Endothelial cell of umbilical vein (primary cell): ENCODE measurements around the gene RAPGEF6. TPM values are rescaled to one million over a fixed set of nuclear protein-coding genes. Genes with fewer than 3 reads are reported as not detected.

ENCODE experiments used
- BruUV-seq: library from RNA; stranded (reverse); fragments of 400-500 nt; replicated peaks from 2 replicates; lab custom pipeline; 2021; lab: Mats Ljungman, UMichigan
- CTCF ChIA-PET: fragments of 300-600, 350-600 bp; sonication (Branson Sonifier 250); formaldehyde crosslinking; loops from one replicate; lab custom pipeline; 2021; ENCODE audit warnings: antibody characterized with exemption, inconsistent platforms; lab: Charles Lee
- POLR2A ChIA-PET: fragments of 300-600, 350-600 bp; sonication (Branson Sonifier 250); formaldehyde crosslinking; loops from one replicate; lab custom pipeline; 2021; ENCODE audit warnings: antibody characterized with exemption, inconsistent platforms; lab: Charles Lee
- DNase-seq: peaks from one replicate; pipeline ENCODE4 v3.0.0-alpha.2; 2011; ENCODE audit warnings: low read depth, low spot score
- FAIRE-seq: peaks from 2 replicates; lab custom pipeline; 2011; peaks lifted over from hg19 to GRCh38; lab: Jason Lieb, UNC
- H2AFZ ChIP-seq: 2 replicates; pipeline ENCODE4 v1.6.0; 2012; ENCODE audit warnings: low read depth, low read length, control low read depth, inconsistent platforms
- H3K27ac ChIP-seq: 2 replicates; pipeline ENCODE4 v1.5.1; 2011; ENCODE audit warnings: low read depth, mild to moderate bottlenecking, control low read depth, low read length, moderate library complexity; ENCODE audit not compliant: insufficient read depth
- H3K27me3 ChIP-seq, 2 experiments: 2 replicates each; pipeline versions ENCODE4 v1.6.0 to v1.6.1; 2011; ENCODE audit warnings: low read length in 2 of 2, mixed read lengths in 1 of 2; ENCODE audit not compliant: control insufficient read depth in 2 of 2, insufficient read depth in 2 of 2
- H3K36me3 ChIP-seq, 2 experiments: 2 replicates in 1 of 2; 3 replicates in 1 of 2; pipeline ENCODE4 v1.5.1; 2011; ENCODE audit warnings: low read length in 2 of 2, mild to moderate bottlenecking in 1 of 2, moderate library complexity in 1 of 2; ENCODE audit not compliant: control insufficient read depth in 2 of 2, insufficient read depth in 2 of 2; ENCODE audit errors: extremely low read depth in 1 of 2
- H3K4me1 ChIP-seq: 3 replicates; pipeline ENCODE4 v1.5.1; 2011; ENCODE audit warnings: mild to moderate bottlenecking, low read length; ENCODE audit not compliant: control insufficient read depth, insufficient read depth; ENCODE audit errors: extremely low read depth
- H3K4me2 ChIP-seq: 2 replicates; pipeline ENCODE4 v1.6.1; 2011; ENCODE audit warnings: low read length, control low read depth, mixed read lengths; ENCODE audit not compliant: insufficient read depth
- H3K4me3 ChIP-seq, 3 experiments: fragments of 200-600 bp in 1 of 3; sonication (generic), shearing (Covaris generic) in 1 of 3; replicated peaks in 1 of 3; 2 replicates each; pipeline ENCODE4 v1.5.1; 2011 to 2016; ENCODE audit warnings: control low read depth in 3 of 3, low read length in 3 of 3, mild to moderate bottlenecking in 2 of 3, inconsistent platforms in 1 of 3, low read depth in 1 of 3, moderate library complexity in 1 of 3; ENCODE audit not compliant: insufficient read depth in 1 of 3
- H3K79me2 ChIP-seq: 2 replicates; pipeline ENCODE4 v1.6.0; 2012; ENCODE audit warnings: low read length, inconsistent platforms; ENCODE audit not compliant: control insufficient read depth, insufficient read depth
- H3K9ac ChIP-seq: replicated peaks from 2 replicates; pipeline ENCODE3; 2011; ENCODE audit warnings: low read length, control low read depth; ENCODE audit not compliant: insufficient read depth; ENCODE audit errors: extremely low read depth
- H3K9me1 ChIP-seq: replicated peaks from 3 replicates; pipeline ENCODE4 v1.6.0; 2011; ENCODE audit warnings: mild to moderate bottlenecking, low read length; ENCODE audit not compliant: control insufficient read depth, insufficient read depth; ENCODE audit errors: extremely low read depth
- H3K9me3 ChIP-seq: replicated peaks from 2 replicates; pipeline ENCODE4 v1.5.1; 2012; ENCODE audit warnings: low read length, inconsistent platforms; ENCODE audit not compliant: control insufficient read depth, insufficient read depth
- H4K20me1 ChIP-seq: replicated peaks from 2 replicates; pipeline ENCODE3; 2011; ENCODE audit warnings: mild to moderate bottlenecking, low read length; ENCODE audit not compliant: control insufficient read depth, insufficient read depth; ENCODE audit errors: extremely low read depth
- CTCF ChIP-seq, 2 donors: IDR thresholded peaks; 1 replicate in 1 of 2; 2 replicates in 1 of 2; pipeline ENCODE4 v1.5.1; 2011; ENCODE audit warnings: low read length in 2 of 2, mild to moderate bottlenecking in 2 of 2, moderate library complexity in 2 of 2, control low read depth in 1 of 2, inconsistent platforms in 1 of 2, low read depth in 1 of 2; ENCODE audit not compliant: insufficient read depth in 1 of 2; ENCODE audit errors: extremely low read depth in 1 of 2
- EZH2 ChIP-seq: IDR thresholded peaks from 2 replicates; pipeline ENCODE4 v1.6.1; 2012; ENCODE audit warnings: borderline replicate concordance, low read depth, mild to moderate bottlenecking, moderate library complexity, low read length, inconsistent platforms; ENCODE audit not compliant: severe bottlenecking
- FOS ChIP-seq: IDR thresholded peaks from 2 replicates; pipeline ENCODE4 v1.6.1; 2011; ENCODE audit warnings: mild to moderate bottlenecking, low read length, moderate library complexity, borderline replicate concordance; ENCODE audit not compliant: insufficient read depth
- GATA2 ChIP-seq: IDR thresholded peaks from 2 replicates; pipeline ENCODE4 v1.7.0; 2011; ENCODE audit warnings: low read depth, mild to moderate bottlenecking, moderate library complexity, mixed read lengths, low read length; ENCODE audit not compliant: insufficient read length, insufficient read depth
- JUN ChIP-seq: IDR thresholded peaks from 2 replicates; pipeline ENCODE4 v1.6.1; 2011; ENCODE audit warnings: borderline replicate concordance, low read depth; ENCODE audit not compliant: insufficient read length, insufficient read depth
- MYC ChIP-seq: IDR thresholded peaks from one replicate; pipeline ENCODE4 v1.6.1; 2011; ENCODE audit warnings: mild to moderate bottlenecking, low read depth, low read length
- POLR2A ChIP-seq: IDR thresholded peaks from 2 replicates; pipeline ENCODE4 v1.6.1; 2012; ENCODE audit warnings: low read depth, mild to moderate bottlenecking, control low read depth, low read length
- POLR2AphosphoS5 ChIP-seq: IDR thresholded peaks from 2 replicates; pipeline ENCODE4 v1.6.1; 2012; ENCODE audit warnings: low read depth, mild to moderate bottlenecking, control low read depth, low read length, moderate library complexity; ENCODE audit not compliant: insufficient read depth
- dilution Hi-C: fragments of 300-500 bp; cut with MboI; formaldehyde crosslinking; loops from one replicate; pipeline ENCODE4 v1.15.0; 2019; ENCODE audit warnings: low sequenced_read_pairs; ENCODE audit not compliant: extremely low pct_ligation_motif_present
- intact Hi-C: fragments of 100-400 bp; cut with micrococcal nuclease; formaldehyde crosslinking; loops from one replicate; pipeline ENCODE4 v1.10.0; 2022
- polyA plus RNA-seq, 4 experiments: library from polyadenylated mRNA; depleted of rRNA in 3 of 4; stranded (reverse) in 3 of 4; unstranded in 1 of 4; fragments of >200 nt; gene quantifications; 2 replicates each; pipeline versions ENCODE4 v1.2.1 to v1.2.3, GENCODE V29; 2011 to 2012; ENCODE audit warnings: missing spikeins in 1 of 4
- total RNA-seq: library from RNA; stranded (reverse); gene quantifications from 2 replicates; pipeline ENCODE4 v1.2.3, GENCODE V29; 2021
- TF ChIP-seq, protein P1 (sequence below): IDR thresholded peaks from 2 replicates; pipeline ENCODE4 v1.6.1; 2011; ENCODE audit not compliant: insufficient read depth, insufficient read length

The RAPGEF6 gene
- total and polyA plus RNA-seq, 2 donors (not counting 3 experiments of a cell fraction or from before 2014, with no cell fraction given), result 3.5 to 17.5 TPM

DNA sequence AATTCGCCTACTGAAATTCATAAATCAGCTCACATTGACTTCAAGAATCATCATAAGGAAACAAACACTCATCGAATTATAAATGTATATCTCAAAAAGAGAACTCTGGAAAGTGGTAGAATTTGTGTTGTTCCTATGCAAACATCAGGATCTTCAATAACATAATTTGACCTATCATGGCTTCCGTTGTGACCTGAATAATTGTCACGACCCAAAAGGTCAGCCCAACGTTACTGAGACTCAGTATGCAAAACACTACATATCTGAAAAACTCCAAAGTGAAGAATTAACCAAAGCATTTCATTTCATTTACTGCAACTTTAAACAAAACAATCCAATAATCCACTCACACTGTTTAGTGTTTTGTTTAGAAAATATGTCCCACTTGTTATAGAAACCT lies 1.2 kb downstream of the RAPGEF6 start:
- TF ChIP-seq FOS (no peak), POLR2AphosphoS5 (no peak), EZH2 (no peak), POLR2A (no peak), JUN (no peak), GATA2 (no peak), MYC (no peak), CTCF (IDR thresholded peaks at IDR 0.05; ENCODE audit: extremely low read depth in 1 of 2, insufficient read depth in 1 of 2, low read depth in 1 of 2, low read length in 2 of 2) (no peak)
- TF ChIP-seq, protein P1, sequence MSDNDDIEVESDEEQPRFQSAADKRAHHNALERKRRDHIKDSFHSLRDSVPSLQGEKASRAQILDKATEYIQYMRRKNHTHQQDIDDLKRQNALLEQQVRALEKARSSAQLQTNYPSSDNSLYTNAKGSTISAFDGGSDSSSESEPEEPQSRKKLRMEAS, result no peak
- Histone ChIP-seq H2AFZ (no peak overlapping the region), H3K9ac (peak overlapping the region; percentile 98), H3K4me1 (peaks cover 16% of the 10 kb centered on the region), H3K9me3 (no peaks in the 10 kb centered on the region), H3K27ac (peak overlapping the region; percentile 95), H4K20me1 (no peaks in the 10 kb centered on the region), H3K4me3 (peak overlapping the region; percentile 23 to 82 (median 56)), H3K4me2 (peak overlapping the region; percentile 87), H3K27me3 (no peaks in the 10 kb centered on the region), H3K9me1 (no peaks in the 10 kb centered on the region), H3K79me2 (peaks cover 55% of the 10 kb centered on the region), H3K36me3 (no peaks in the 10 kb centered on the region)
- ChIA-PET POLR2A (interaction anchor here (1.5 kb wide), 1 partner anchor 24 kb away, joined by 5 read pairs; no protein-coding TSS in a partner anchor), CTCF (interaction anchor here (0.7 to 1.0 kb wide), 2 partner anchors 10 to 45 kb away, joined by 3 to 4 read pairs; no protein-coding TSS in a partner anchor)
- BruUV-seq, result no TSS peak
- dilution Hi-C loops (no loop called here), intact Hi-C loops (loop anchor here (1.0 kb wide), 1 partner anchor 211 kb away; no protein-coding TSS in a partner anchor)
- FAIRE-seq (no peak), DNase-seq (no peak)
